GM18526 (cell line): Measurements from ENCODE around the gene LHX4.

Experiments
- POLR2A ChIP-seq: IDR thresholded peaks from 3 replicates; pipeline ENCODE4 v1.6.1; 2011; ENCODE audit not compliant: insufficient read length; ENCODE audit errors: extremely low read depth

The LHX4 gene

GRCh38 chr1:180262628-180263488 lies 32.8 kb downstream of the LHX4 start:
- TF ChIP-seq POLR2A, result no peak

GRCh38 chr1:180264595-180264994 lies 34.5 kb downstream of the LHX4 start:
- no peak for TF ChIP-seq POLR2A

- no peak for TF ChIP-seq POLR2A
Observed at GRCh38 chr1:180265201-180265600, 35.1 kb downstream of the LHX4 start.

- no peak for TF ChIP-seq POLR2A
Observed at GRCh38 chr1:180265871-180266270, 35.8 kb downstream of the LHX4 start.

- TF ChIP-seq POLR2A, result no peak
Observed at GRCh38 chr1:180266275-180267210, 36.5 kb downstream of the LHX4 start.

- no peak for TF ChIP-seq POLR2A
Observed at GRCh38 chr1:180267211-180267561, 37.1 kb downstream of the LHX4 start.

GRCh38 chr1:180267761-180268555 lies 37.9 kb downstream of the LHX4 start:
- no peak for TF ChIP-seq POLR2A

- no peak for TF ChIP-seq POLR2A
Observed at GRCh38 chr1:180268556-180269075, 38.6 kb downstream of the LHX4 start.

GRCh38 chr1:180269645-180270529 lies 39.8 kb downstream of the LHX4 start:
- TF ChIP-seq POLR2A, result no peak

- no peak for TF ChIP-seq POLR2A
Observed at GRCh38 chr1:180270530-180271271, 40.6 kb downstream of the LHX4 start.

- no peak for TF ChIP-seq POLR2A
Observed at GRCh38 chr1:180271272-180272255, 41.5 kb downstream of the LHX4 start.

GRCh38 chr1:180272395-180272794 lies 42.3 kb downstream of the LHX4 start:
- TF ChIP-seq POLR2A, result no peak

GRCh38 chr1:180273066-180273465 lies 43.0 kb downstream of the LHX4 start:
- TF ChIP-seq POLR2A, result no peak

GRCh38 chr1:180274221-180274620 lies 44.2 kb downstream of the LHX4 start:
- TF ChIP-seq POLR2A, result no peak
